ENCODE data around the gene NFIC. TPM values are rescaled to one million over a fixed set of nuclear protein-coding genes. Genes with fewer than 3 reads are reported as not detected.

NFIC gene
- total RNA-seq, 4 donors from 2014 or later: 138 to 200 (median 160) TPM

- WGBS, 2 donors: 74 to 75% methylated on average over 10 of the region's 10 CpGs
- no peaks in the 10 kb centered on the region for H3K36me3 ChIP-seq
- H3K27ac ChIP-seq: peak overlapping the region; percentile 97 to 100 (median 100)
- TF ChIP-seq CTCF (IDR thresholded peaks at IDR 0.05) (no peak), EP300 (IDR thresholded peaks at IDR 0.05) (no peak), POLR2A (IDR thresholded peaks at IDR 0.05) (no peak)
- H3K4me1 ChIP-seq: peaks cover 0 to 91% (median 37%) of the 10 kb centered on the region in 4 donors
- peak overlapping the region; percentile 33 to 59 (median 43) for H3K4me3 ChIP-seq
- no peaks in the 10 kb centered on the region for H3K27me3 ChIP-seq
- no peaks in the 10 kb centered on the region for H3K9me3 ChIP-seq
- no peak for DNase-seq (ENCODE audit: low spot score in 2 of 2)
Measured at GRCh38 chr19:3402631-3403443, 36.5 kb downstream of the NFIC start.

GRCh38 chr19:3403489-3404323 lies 37.3 kb downstream of the NFIC start:
- no peaks in the 10 kb centered on the region for H3K9me3 ChIP-seq
- no peaks in the 10 kb centered on the region for H3K27me3 ChIP-seq
- peak overlapping the region; percentile 97 to 100 (median 100) for H3K27ac ChIP-seq
- WGBS, 2 donors: 0 to 18% methylated on average over 21 to 26 of the region's 49 CpGs
- DNase-seq (ENCODE audit: low spot score in 2 of 2): peak; percentile 81
- TF ChIP-seq CTCF (IDR thresholded peaks at IDR 0.05) (no peak), EP300 (IDR thresholded peaks at IDR 0.05) (peak in 1 of 2 donors; percentile 70)
- H3K36me3 ChIP-seq: no peaks in the 10 kb centered on the region
- peaks cover 0 to 91% (median 36%) of the 10 kb centered on the region in 4 donors for H3K4me1 ChIP-seq
- peak overlapping the region; percentile 33 to 59 (median 43) for H3K4me3 ChIP-seq

GRCh38 chr19:3404324-3405260 lies 38.2 kb downstream of the NFIC start:
- peak; percentile 75 to 79 for DNase-seq (ENCODE audit: low spot score in 2 of 2)
- Histone ChIP-seq H3K36me3 (no peaks in the 10 kb centered on the region), H3K9me3 (no peaks in the 10 kb centered on the region), H3K4me3 (peak overlapping the region; percentile 33 to 59 (median 43)), H3K27ac (peak overlapping the region; percentile 97 to 100 (median 100)), H3K4me1 (peaks cover 0 to 91% (median 37%) of the 10 kb centered on the region in 4 donors), H3K27me3 (no peaks in the 10 kb centered on the region)
- 9 to 12% methylated on average over 35 to 48 of the region's 62 CpGs for WGBS, 2 donors
- TF ChIP-seq EP300 (IDR thresholded peaks at IDR 0.05) (peak; percentile 58 to 93), POLR2A (IDR thresholded peaks at IDR 0.05) (peak in 1 of 2 donors; percentile 59), CTCF (IDR thresholded peaks at IDR 0.05) (peak in 1 of 5 experiments; percentile 59)

GRCh38 chr19:3405261-3405653 lies 38.9 kb downstream of the NFIC start:
- 10 to 33% methylated on average over 6 of the region's 6 CpGs for WGBS, 2 donors
- Histone ChIP-seq H3K27me3 (no peaks in the 10 kb centered on the region), H3K9me3 (no peaks in the 10 kb centered on the region), H3K4me1 (peaks cover 0 to 87% (median 37%) of the 10 kb centered on the region in 4 donors), H3K36me3 (peaks cover 0 to under 1% (median 0%) of the 10 kb centered on the region in 3 donors), H3K27ac (peak overlapping the region; percentile 97 to 100 (median 100)), H3K4me3 (peak overlapping the region in 2 of 4 donors; percentile 47 to 59)
- no peak for DNase-seq (ENCODE audit: low spot score in 2 of 2)
- TF ChIP-seq CTCF (IDR thresholded peaks at IDR 0.05): no peak

Measured in tibial nerve (tissue), 4 donors.